K562 (cell line): ENCODE data around the gene GLIPR1L1. TPM values are rescaled to one million over a fixed set of nuclear protein-coding genes. Genes with fewer than 3 reads are reported as not detected.

Source experiments
- FOXM1 ChIP-seq, 2 experiments: fragments of 450-650 bp in 1 of 2; sonication (generic) in 1 of 2; formaldehyde crosslinking in 1 of 2; IDR thresholded peaks; 2 replicates each; pipeline versions ENCODE4 v1.6.1 to v1.9.0; 2017 to 2022; ENCODE audit warnings: low read depth in 2 of 2, mild to moderate bottlenecking in 2 of 2, missing genetic modification reagents in 1 of 2, moderate library complexity in 1 of 2
- HDAC6 ChIP-seq: IDR thresholded peaks from 2 replicates; pipeline ENCODE4 v1.6.1; 2012; ENCODE audit warnings: low read depth, mild to moderate bottlenecking, control low read depth, inconsistent platforms, low read length, moderate library complexity
- NR3C1 ChIP-seq: sonication (generic); formaldehyde crosslinking; IDR thresholded peaks from 2 replicates; pipeline ENCODE4 v1.8.1; 2022; ENCODE audit warnings: missing genetic modification reagents
- NUFIP1 ChIP-seq: fragments of 450-650 bp; IDR thresholded peaks from 2 replicates; pipeline ENCODE4 v1.6.1; 2018; ENCODE audit not compliant: partially characterized antibody
- PHF21A ChIP-seq: fragments of 450-650 bp; IDR thresholded peaks from 2 replicates; pipeline ENCODE4 v1.6.1; 2017; ENCODE audit warnings: low read depth, borderline replicate concordance
- TAF1 ChIP-seq: IDR thresholded peaks from 2 replicates; pipeline ENCODE4 v1.6.1; 2011; ENCODE audit warnings: mild to moderate bottlenecking, low read length, moderate library complexity; ENCODE audit not compliant: insufficient read depth, control insufficient read depth, severe bottlenecking; ENCODE audit errors: extremely low read depth
- TEAD1 ChIP-seq, 2 experiments: fragments of 450-650 bp in 1 of 2; sonication (generic) in 1 of 2; formaldehyde crosslinking; IDR thresholded peaks; 2 replicates each; pipeline versions ENCODE4 v1.4.0 to v1.8.0; 2020 to 2022; ENCODE audit warnings: mild to moderate bottlenecking in 2 of 2, missing genetic modification reagents in 1 of 2
- TRIM28 ChIP-seq: fragments of 450-650 bp; IDR thresholded peaks from 2 replicates; pipeline ENCODE4 v1.6.1; 2017
- ZNF347 ChIP-seq: fragments of 450-650 bp; formaldehyde crosslinking; IDR thresholded peaks from 2 replicates; pipeline ENCODE4 v1.4.0; 2020; ENCODE audit warnings: low read depth, mild to moderate bottlenecking, moderate library complexity
- ZNF766 ChIP-seq: fragments of 200-800 bp; sonication (Bioruptor generic); conservative IDR thresholded peaks from 2 replicates; pipeline ENCODE4 v1.6.1; 2016; ENCODE audit warnings: missing genetic modification characterization, missing compliant biosample characterization
- ZNF830 ChIP-seq: fragments of 250-450 bp; sonication (Bioruptor Pico); IDR thresholded peaks from 2 replicates; pipeline ENCODE4 v1.5.0; 2021; ENCODE audit warnings: mild to moderate bottlenecking
- polyA plus RNA-seq, 8 experiments: library from polyadenylated mRNA; depleted of rRNA in 4 of 8; stranded (reverse) in 5 of 8; unstranded in 3 of 8; fragments of >200 nt; fragmentation: Nextera tagmentation in 2 of 8; fragmentation: Illumina TruSeq in 1 of 8; extraction: Ambion mirVana in 2 of 8; extraction: Trizol in 1 of 8; gene quantifications; 2 replicates each; pipeline versions ENCODE4 v1.2.1 to v1.2.3, GENCODE V29; 2011 to 2014; ENCODE audit warnings: inconsistent platforms in 1 of 8, missing spikeins in 1 of 8
- total RNA-seq, 7 experiments: library from RNA; depleted of rRNA in 6 of 7; stranded (reverse); fragments of >200 nt in 6 of 7; fragmentation: Illumina TruSeq in 2 of 7; extraction: Trizol in 2 of 7; gene quantifications; 2 replicates each; pipeline versions ENCODE4 v1.2.1 to v1.2.3, GENCODE V29; 2011 to 2021; ENCODE audit warnings: low replicate concordance in 1 of 7
- TF ChIP-seq, protein P1 (sequence below): sonication (generic); formaldehyde crosslinking; IDR thresholded peaks from 2 replicates; pipeline ENCODE4 v1.8.0; 2023; ENCODE audit warnings: mild to moderate bottlenecking, missing genetic modification reagents
- TF ChIP-seq, protein P2 (sequence below), 2 experiments: fragments of 450-650 bp; IDR thresholded peaks; 2 replicates each; pipeline ENCODE4 v1.6.1; 2016
- TF ChIP-seq, protein P3 (sequence below): sonication (generic); formaldehyde crosslinking; IDR thresholded peaks from 2 replicates; pipeline ENCODE4 v1.8.1; 2023; ENCODE audit warnings: mild to moderate bottlenecking, missing genetic modification reagents, moderate library complexity
- TF ChIP-seq, protein P4 (sequence below): fragments of 250-450 bp; sonication (Bioruptor Pico); IDR thresholded peaks from 2 replicates; pipeline ENCODE4 v1.8.0; 2021; ENCODE audit warnings: mild to moderate bottlenecking, moderate library complexity
- TF ChIP-seq, protein P5 (sequence below): fragments of 150-350 bp; conservative IDR thresholded peaks from 2 replicates; pipeline ENCODE4 v1.6.1; 2014; ENCODE audit warnings: low read length

The GLIPR1L1 gene
- total and polyA plus RNA-seq, 9 of the 15 experiments (the other 6 are each of a cell fraction or from before 2014, with no cell fraction given): not detected

DNA sequence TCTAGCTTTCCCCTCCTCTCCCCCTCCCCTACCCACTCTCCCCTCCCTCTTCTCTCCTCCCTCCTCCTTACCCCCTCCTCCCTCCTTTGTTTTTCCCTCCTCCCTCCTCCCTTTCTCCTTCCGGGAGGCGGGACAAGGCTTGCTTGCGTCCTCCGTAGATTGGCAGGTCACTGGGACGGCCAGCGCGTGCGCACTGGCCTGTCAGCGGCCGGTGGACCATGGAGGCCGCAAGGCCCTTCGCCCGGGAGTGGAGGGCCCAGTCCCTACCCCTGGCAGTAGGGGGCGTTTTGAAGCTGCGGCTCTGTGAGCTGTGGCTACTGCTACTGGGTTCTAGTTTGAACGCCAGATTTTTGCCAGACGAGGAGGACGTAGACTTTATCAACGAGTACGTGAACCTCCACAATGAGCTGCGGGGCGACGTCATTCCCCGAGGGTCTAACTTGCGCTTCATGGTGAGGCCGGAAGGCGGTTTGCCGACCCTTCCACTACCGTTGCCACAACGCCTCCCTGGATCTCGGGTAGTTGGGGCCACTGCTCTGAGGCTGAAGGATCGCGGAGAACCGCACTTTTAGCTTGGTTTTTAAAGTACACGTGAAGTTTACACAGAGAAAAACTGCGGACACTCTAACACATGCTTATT lies 56.5 kb downstream of the GLIPR1L1 start, which contains the start of gene GLIPR1L2 (continued):
- TF ChIP-seq FOXM1 (IDR thresholded peaks at IDR 0.05; ENCODE audit: low read depth): no peak
- TF ChIP-seq FOXM1 (CRISPR knock-in tag; IDR thresholded peaks at IDR 0.05; ENCODE audit: low read depth): no peak
- no peak for TF ChIP-seq ZNF830 (CRISPR knock-in tag)
- no peak for TF ChIP-seq HDAC6
- TF ChIP-seq, protein P1, sequence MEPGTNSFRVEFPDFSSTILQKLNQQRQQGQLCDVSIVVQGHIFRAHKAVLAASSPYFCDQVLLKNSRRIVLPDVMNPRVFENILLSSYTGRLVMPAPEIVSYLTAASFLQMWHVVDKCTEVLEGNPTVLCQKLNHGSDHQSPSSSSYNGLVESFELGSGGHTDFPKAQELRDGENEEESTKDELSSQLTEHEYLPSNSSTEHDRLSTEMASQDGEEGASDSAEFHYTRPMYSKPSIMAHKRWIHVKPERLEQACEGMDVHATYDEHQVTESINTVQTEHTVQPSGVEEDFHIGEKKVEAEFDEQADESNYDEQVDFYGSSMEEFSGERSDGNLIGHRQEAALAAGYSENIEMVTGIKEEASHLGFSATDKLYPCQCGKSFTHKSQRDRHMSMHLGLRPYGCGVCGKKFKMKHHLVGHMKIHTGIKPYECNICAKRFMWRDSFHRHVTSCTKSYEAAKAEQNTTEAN: no peak
- no peak for TF ChIP-seq ZNF347 (CRISPR knock-in tag)
- TF ChIP-seq NUFIP1: no peak
- TF ChIP-seq TAF1: no peak
- TF ChIP-seq NR3C1 (CRISPR knock-in tag): no peak
- TF ChIP-seq, protein P2, sequence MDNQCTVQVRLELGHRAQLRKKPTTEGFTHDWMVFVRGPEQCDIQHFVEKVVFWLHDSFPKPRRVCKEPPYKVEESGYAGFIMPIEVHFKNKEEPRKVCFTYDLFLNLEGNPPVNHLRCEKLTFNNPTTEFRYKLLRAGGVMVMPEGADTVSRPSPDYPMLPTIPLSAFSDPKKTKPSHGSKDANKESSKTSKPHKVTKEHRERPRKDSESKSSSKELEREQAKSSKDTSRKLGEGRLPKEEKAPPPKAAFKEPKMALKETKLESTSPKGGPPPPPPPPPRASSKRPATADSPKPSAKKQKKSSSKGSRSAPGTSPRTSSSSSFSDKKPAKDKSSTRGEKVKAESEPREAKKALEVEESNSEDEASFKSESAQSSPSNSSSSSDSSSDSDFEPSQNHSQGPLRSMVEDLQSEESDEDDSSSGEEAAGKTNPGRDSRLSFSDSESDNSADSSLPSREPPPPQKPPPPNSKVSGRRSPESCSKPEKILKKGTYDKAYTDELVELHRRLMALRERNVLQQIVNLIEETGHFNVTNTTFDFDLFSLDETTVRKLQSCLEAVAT (IDR thresholded peaks at IDR 0.05): no peak
- TF ChIP-seq TRIM28: no peak
- TF ChIP-seq ZNF766 (CRISPR knock-in tag): no peak
- no peak for TF ChIP-seq PHF21A
- TF ChIP-seq, protein P3, sequence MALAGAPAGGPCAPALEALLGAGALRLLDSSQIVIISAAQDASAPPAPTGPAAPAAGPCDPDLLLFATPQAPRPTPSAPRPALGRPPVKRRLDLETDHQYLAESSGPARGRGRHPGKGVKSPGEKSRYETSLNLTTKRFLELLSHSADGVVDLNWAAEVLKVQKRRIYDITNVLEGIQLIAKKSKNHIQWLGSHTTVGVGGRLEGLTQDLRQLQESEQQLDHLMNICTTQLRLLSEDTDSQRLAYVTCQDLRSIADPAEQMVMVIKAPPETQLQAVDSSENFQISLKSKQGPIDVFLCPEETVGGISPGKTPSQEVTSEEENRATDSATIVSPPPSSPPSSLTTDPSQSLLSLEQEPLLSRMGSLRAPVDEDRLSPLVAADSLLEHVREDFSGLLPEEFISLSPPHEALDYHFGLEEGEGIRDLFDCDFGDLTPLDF (CRISPR knock-in tag): no peak
- TF ChIP-seq, protein P4, sequence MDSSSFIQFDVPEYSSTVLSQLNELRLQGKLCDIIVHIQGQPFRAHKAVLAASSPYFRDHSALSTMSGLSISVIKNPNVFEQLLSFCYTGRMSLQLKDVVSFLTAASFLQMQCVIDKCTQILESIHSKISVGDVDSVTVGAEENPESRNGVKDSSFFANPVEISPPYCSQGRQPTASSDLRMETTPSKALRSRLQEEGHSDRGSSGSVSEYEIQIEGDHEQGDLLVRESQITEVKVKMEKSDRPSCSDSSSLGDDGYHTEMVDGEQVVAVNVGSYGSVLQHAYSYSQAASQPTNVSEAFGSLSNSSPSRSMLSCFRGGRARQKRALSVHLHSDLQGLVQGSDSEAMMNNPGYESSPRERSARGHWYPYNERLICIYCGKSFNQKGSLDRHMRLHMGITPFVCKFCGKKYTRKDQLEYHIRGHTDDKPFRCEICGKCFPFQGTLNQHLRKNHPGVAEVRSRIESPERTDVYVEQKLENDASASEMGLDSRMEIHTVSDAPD: no peak
- TF ChIP-seq, protein P5, sequence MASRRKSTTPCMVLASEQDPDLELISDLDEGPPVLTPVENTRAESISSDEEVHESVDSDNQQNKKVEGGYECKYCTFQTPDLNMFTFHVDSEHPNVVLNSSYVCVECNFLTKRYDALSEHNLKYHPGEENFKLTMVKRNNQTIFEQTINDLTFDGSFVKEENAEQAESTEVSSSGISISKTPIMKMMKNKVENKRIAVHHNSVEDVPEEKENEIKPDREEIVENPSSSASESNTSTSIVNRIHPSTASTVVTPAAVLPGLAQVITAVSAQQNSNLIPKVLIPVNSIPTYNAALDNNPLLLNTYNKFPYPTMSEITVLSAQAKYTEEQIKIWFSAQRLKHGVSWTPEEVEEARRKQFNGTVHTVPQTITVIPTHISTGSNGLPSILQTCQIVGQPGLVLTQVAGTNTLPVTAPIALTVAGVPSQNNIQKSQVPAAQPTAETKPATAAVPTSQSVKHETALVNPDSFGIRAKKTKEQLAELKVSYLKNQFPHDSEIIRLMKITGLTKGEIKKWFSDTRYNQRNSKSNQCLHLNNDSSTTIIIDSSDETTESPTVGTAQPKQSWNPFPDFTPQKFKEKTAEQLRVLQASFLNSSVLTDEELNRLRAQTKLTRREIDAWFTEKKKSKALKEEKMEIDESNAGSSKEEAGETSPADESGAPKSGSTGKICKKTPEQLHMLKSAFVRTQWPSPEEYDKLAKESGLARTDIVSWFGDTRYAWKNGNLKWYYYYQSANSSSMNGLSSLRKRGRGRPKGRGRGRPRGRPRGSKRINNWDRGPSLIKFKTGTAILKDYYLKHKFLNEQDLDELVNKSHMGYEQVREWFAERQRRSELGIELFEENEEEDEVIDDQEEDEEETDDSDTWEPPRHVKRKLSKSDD: no peak
- TF ChIP-seq TEAD1 (CRISPR knock-in tag; IDR thresholded peaks at IDR 0.05): no peak
